HG03175 (cell line): Measurements from ENCODE around the gene KLK8.
"Not testable (repeated sequence)": the region's sequence is repeated elsewhere in the genome, so short reads cannot be mapped to it uniquely, and the experiment has no call there.

ENCODE experiments used
- ATAC-seq: cut with Tn5 transposase; IDR thresholded peaks from one replicate; pipeline ENCODE4 v1.9.1; 2021; ENCODE audit warnings: mild to moderate bottlenecking, moderate library complexity; ENCODE audit not compliant: unreplicated experiment

The KLK8 gene

DNA sequence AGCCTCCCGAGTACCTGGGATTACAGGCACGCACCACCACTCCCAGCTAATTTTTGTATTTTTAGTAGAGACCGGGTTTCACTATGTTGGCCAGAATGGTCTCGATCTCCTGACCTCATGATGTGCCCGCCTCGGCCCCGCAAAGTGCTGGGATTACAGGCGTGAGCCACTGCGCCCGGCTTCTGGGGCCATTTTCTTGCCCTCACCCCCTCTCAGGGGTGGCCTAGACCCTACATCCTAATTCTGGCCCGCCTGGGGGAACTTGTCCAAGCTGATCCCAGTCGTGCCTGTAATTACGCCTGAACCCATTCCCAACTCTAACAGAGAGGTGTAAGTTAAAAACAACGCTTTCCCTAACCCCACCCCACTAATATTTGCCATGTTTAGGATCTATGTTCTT is 17.0 kb downstream of the KLK8 start:
- ATAC-seq: not testable (repeated sequence)

- no peak for ATAC-seq
These were observed 17.6 kb downstream of the KLK8 start, which contains the start of gene KLK7 for GRCh38 chr19:50983625-50984292. KLK7 (minus strand) TSS chr19:50983917; CDS start chr19:50982399, 1,518 bp downstream.

DNA sequence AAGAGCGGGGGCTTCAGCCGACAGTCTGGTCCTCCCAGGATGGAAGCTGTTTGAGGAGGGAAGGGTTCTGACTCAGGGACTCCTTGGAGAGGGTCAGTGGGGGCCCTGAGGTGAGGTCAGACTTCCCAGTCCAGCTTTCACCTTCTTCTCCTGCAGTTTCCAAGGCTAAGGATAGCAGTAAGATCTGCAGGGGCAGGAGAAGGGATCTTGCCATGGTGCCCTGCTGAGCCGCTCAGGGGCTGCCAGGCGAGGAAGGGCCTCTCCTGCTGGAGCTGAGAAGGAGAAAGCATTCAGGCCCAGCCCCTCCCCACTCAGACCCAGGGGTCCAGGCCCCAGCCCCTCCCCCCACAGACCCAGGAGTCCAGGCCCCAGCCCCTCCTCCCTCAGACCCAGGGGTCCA is 19.2 kb downstream of the KLK8 start:
- no peak for ATAC-seq

- ATAC-seq: no peak
These were observed 19.7 kb downstream of the KLK8 start for GRCh38 chr19:50981587-50982146.

DNA sequence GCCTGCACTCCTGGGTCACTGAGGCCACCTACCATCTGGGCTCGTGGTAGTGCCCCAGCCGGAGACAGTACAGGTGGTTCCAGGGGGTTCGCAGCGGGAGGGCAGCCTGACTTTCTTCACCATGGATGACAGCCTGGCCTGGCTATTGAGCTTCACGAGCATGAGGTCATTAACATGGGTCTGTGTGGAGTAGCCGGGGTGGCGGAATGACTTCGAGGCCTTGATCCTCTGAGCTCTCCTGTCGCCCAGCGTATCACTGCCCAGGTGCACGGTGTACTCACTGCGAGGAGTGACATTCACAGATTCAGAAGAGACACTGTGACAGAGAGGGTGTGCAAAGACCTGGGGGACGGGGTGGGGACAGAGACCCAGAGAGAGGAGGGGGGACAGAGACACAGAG is 21.2 kb downstream of the KLK8 start:
- ATAC-seq: no peak

- no peak for ATAC-seq
These were observed 21.6 kb downstream of the KLK8 start for GRCh38 chr19:50979758-50980157.

DNA sequence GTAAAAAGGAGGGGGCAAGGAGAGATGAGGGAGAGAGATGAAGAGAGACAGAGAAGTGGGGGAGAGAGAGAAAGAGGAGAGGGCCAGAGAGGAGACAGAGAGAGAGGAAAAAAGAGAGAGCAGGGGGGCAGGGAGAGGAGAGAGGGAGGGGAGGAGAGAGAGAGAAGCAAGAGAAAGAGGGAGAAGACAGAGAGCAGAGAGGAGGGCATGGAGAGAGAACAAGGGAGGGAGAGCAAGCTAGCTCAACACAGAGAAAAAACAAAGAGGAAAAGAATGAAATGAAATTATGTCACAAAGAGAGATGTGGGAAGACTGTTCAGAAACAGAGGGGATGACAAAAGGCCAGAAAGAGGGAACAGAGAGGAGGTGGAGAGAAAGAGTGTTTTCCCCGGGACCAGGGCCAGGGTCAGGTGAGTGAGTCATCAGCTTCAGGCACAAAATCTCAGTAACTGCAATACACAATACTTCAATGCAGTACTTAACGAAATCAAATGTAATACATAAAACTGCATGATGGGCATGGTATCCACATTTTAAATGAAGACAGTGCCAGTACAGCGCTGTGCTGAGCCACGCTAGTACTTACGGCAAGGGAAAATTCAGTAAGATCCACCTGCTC is 22.5 kb downstream of the KLK8 start:
- no peak for ATAC-seq

DNA sequence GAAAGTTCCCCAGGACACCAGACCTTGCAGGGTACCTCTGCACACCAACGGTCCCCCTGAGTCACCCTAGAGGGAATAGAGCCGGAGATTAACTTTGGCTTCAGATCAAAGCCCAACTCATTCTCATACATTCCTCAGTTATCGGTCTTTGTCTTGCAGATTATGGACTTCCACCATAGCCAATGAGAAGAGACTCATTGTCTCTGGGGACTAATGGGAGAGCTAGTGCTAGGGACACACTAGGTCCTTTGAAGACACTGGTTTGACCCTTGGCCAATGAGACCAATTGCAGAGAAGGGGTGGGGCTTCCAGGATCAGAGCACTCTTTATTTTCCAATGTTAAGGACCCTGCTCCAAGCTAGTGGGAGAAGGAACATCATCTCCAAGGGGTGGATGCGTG is 23.8 kb downstream of the KLK8 start:
- no peak for ATAC-seq

- ATAC-seq: no peak
These were observed 25.6 kb downstream of the KLK8 start for GRCh38 chr19:50975766-50976165.

DNA sequence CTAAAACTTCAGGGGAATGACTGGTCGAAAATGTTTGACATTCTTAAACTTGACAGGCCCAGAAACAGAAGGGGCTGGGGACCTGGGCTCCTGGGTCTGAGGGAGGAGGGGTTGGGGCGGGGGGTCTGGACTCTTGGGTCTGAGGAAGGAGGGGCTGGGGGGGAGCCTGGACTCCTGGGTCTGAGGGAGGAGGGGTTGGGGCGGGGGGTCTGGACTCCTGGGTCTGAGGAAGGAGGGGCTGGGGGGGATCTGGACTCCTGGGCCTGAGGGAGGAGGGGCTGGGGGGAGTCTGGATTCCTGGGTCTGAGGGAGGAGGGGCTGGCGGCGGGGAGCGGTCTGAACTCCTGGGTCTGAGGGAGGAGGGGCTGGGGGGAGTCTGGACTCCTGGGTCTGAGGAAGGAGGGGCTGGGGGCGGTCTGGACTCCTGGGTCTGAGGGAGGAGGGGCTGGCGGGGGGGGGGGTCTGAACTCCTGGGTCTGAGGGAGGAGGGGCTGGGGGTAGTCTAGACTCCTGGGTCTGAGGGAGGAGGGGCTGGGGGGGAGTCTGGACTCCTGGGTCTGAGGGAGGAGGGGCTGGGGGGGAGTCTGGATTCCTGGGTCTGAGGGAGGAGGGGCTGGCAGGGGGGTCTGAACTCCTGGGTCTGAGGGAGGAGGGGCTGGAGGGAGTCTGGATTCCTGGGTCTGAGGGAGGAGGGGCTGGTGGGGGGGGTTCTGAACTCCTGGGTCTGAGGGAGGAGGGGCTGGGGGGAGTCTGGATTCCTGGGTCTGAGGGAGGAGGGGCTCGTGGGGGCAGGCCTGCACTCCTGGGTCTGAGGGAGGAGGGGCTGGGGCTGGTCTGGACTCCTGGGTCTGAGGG is 26.5 kb downstream of the KLK8 start:
- ATAC-seq: no peak

DNA sequence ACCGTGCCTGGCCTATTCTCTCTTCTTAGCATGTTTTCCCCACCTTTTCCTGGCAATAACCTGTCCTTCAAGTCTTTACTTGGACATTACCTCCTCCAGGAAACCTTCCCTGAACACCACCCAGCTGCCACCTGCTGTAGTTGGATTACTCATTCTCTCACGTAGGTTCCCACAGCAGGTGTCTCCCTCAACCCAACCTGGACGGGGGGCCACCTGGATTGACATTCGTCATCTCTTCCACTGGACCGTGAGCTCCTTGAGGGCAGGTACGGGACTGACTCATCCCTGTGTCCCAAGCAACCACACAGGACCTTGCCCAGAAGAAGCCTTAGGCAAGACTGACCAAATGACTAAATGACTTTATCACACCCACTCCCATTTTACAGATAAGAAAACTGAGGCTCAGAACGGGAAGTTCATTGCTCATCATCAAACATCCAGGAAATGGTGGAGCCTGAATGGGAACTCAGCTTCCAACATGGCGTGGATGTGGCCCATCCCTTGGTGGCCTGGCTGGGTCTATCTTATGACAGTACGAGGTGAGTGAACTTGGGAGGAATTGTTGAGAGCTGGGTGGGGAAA is 28.5 kb downstream of the KLK8 start:
- no peak for ATAC-seq

- ATAC-seq: not testable (repeated sequence)
These were observed 31.6 kb downstream of the KLK8 start for GRCh38 chr19:50969810-50970209.

DNA sequence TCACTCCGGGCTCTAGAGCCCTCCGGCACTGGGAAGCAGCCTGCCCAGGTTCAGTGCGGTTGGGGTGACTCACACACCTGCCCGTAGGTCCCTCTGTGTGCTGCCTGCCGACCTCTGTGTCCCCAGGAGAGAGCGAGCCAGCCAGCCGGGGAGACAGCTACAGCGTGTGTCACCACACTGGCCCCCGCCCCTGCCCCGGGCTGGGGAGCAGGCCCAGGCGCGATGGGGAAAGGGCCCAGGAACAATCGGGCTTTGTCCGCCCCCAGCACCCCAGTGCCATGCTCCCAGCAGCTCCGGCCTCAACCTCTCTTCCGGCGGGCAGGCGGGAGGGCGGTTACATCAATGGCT is 32.0 kb downstream of the KLK8 start, which contains the start of gene KLK6:
TSS of gene KLK6 (minus strand) at position 179 of the 348 bp plus-strand sequence. CDS start 1,487 bp downstream, outside the sequence.
- ATAC-seq: no peak

GRCh38 chr19:50968716-50969412 is 32.5 kb downstream of the KLK8 start:
- ATAC-seq: no peak

GRCh38 chr19:50967929-50968715 is 33.3 kb downstream of the KLK8 start:
- ATAC-seq: no peak

DNA sequence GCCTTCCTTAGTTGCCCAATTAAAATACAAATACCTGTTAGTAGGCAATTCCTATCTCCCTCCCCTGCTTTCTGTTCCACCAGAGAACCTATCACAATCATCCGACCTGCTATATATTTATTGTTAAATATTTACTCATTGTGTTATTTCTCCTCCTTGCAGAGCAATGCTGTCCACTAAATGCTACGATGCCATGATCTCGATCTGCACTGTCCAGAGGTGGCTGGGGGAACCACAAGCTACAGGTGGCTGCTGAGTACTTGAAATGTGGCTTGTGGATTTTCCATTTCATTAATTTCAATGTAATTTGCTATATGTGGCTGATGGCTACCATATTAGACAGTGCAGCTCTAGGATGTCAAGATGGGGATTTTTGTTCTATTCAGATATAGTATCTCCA is 37.1 kb downstream of the KLK8 start:
- ATAC-seq: no peak

DNA sequence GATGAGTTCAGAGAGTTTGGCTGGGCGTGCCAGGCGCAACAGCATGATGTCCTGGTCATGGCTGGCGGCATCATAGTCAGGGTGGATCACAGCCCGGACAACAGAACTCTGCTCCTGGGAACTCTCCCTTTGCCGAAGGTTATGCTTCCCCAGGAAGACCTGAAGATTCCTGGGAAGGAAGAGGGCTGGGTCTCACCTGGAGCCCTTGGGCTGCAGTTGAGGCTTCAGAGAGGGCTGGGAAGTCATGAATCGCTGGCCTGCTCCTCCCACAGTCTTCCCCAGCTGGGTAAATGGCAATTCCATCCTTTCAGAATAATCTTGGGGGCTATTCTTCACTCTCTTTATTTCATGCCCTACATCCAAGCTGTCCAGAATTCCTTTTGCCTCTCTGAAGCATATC is 38.0 kb downstream of the KLK8 start:
- ATAC-seq: no peak

DNA sequence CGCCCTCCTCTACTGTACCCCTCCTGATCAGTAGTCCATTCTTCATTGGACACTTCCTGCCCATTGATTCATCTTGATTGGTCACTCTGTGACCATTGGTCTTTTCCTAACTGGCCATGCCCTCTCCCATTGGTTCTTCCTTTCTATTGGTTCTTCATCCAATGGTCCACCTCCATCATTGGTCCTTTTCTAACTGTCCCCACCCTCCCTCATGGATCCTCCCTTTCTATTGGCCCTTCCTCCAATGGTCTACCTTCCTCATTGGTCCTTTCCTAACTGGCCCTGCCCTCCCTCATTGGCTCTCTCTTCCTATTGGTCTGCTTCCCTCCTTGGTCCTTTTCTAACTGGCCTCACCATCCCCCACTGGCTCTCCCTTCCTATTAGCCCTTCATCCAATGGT is 39.2 kb downstream of the KLK8 start:
- ATAC-seq: no peak

DNA sequence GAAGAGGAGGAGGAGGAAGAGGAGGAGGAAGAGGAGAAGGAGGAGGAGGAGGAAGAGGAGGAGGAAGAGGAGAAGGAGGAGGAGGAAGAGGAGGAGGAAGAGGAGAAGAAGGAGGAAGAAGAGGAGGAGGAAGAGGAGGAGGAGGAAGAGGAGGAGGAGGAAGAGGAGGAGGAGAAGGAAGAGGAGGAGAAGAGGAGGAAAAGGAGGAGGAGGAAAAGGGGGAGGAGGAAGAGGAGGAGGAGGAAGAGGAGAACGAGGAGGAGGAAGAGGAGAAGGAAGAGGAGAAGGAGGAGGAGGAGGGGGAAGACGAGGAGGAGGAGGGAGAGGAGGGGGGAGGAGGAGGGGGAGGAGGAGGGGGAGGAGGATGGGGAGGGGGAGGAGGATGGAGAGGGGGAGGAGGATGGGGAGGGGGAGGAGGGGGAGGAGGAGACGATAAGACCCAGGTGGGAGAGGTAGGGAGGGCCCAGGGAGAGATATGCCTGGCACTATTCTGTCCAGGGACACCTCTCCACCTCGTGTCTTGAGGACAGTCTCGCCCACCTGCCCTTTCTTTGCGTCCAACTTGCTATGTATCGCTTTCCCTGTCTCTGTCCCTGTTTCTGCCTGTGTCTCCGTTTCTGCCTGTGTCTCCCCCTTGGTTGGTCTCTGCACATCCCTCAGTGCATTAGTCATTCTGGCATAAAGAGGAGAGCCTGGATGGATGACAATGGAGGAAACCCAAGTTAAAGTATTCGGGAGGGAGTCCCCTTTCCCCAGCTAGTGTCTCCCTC is 41.5 kb downstream of the KLK8 start:
- ATAC-seq: no peak
